Cardiac muscle cell (in vitro differentiated cells and primary cell): ENCODE results near the gene MAD1L1. TPM values are rescaled to one million over a fixed set of nuclear protein-coding genes. Genes with fewer than 3 reads are reported as not detected.
"Not testable (repeated sequence)": the region's sequence is repeated elsewhere in the genome, so short reads cannot be mapped to it uniquely, and the experiment has no call there.

ENCODE experiments used
- DNase-seq, 2 donors: peaks; one replicate each; pipeline versions ENCODE4 v3.0.0 to v3.0.0-alpha.2; 2010 to 2017; ENCODE audit warnings: low read depth in 1 of 2, low spot score in 1 of 2
- H3K27ac ChIP-seq: fragments of 200-600 bp; sonication (generic); 2 replicates; pipeline ENCODE4 v1.5.1; 2016
- H3K27me3 ChIP-seq: fragments of 200-600 bp; sonication (generic); 2 replicates; pipeline ENCODE4 v1.6.0; 2016; ENCODE audit warnings: control low read depth
- H3K36me3 ChIP-seq: fragments of 200-600 bp; sonication (generic); 2 replicates; pipeline ENCODE4 v1.5.1; 2016; ENCODE audit warnings: control low read depth
- H3K4me1 ChIP-seq: fragments of 200-600 bp; sonication (generic); 2 replicates; pipeline ENCODE4 v1.8.1; 2017; ENCODE audit warnings: low read depth, mild to moderate bottlenecking, mixed run types
- H3K4me3 ChIP-seq: fragments of 200-600 bp; sonication (generic); 2 replicates; pipeline ENCODE4 v1.5.1; 2016; ENCODE audit warnings: mild to moderate bottlenecking
- H3K9me3 ChIP-seq: fragments of 200-600 bp; sonication (generic); 2 replicates; pipeline ENCODE4 v1.5.1; 2017; ENCODE audit warnings: low read depth, mild to moderate bottlenecking, control low read depth
- CTCF ChIP-seq: IDR thresholded peaks from 2 replicates; pipeline ENCODE4 v1.5.1; 2012; ENCODE audit warnings: low read depth, mild to moderate bottlenecking, low read length
- polyA plus RNA-seq: library from polyadenylated mRNA; unstranded; fragments of >200 nt; fragmentation: Nextera tagmentation; extraction: Ambion mirVana; gene quantifications from 2 replicates; pipeline ENCODE4 v1.2.1, GENCODE V29; 2016
- total RNA-seq: library from RNA; depleted of rRNA; stranded (reverse); fragments of >200 nt; gene quantifications from 2 replicates; pipeline ENCODE4 v1.2.3, GENCODE V29; 2016

Gene MAD1L1
- total and polyA plus RNA-seq, 2 experiments from 2014 or later, result 38.3 to 56.2 TPM

- Histone ChIP-seq H3K36me3 (no peaks in the 10 kb centered on the region), H3K4me3 (no peak overlapping the region), H3K27ac (no peak overlapping the region), H3K27me3 (no peaks in the 10 kb centered on the region), H3K4me1 (no peaks in the 10 kb centered on the region), H3K9me3 (no peaks in the 10 kb centered on the region)
- TF ChIP-seq CTCF, result no peak
- no peak for DNase-seq
These were observed 38.7 kb upstream of the MAD1L1 start for GRCh38 chr7:2271273-2272026.

- TF ChIP-seq CTCF, result no peak
- Histone ChIP-seq H3K4me1 (no peaks in the 10 kb centered on the region), H3K9me3 (no peaks in the 10 kb centered on the region), H3K36me3 (no peaks in the 10 kb centered on the region), H3K27ac (no peak overlapping the region), H3K27me3 (no peaks in the 10 kb centered on the region), H3K4me3 (no peak overlapping the region)
- DNase-seq, result no peak
These were observed 37.8 kb upstream of the MAD1L1 start for GRCh38 chr7:2270495-2270894.

- DNase-seq, result no peak
- H3K27me3 ChIP-seq, result no peaks in the 10 kb centered on the region
- H3K4me3 ChIP-seq, result no peak overlapping the region
- no peak overlapping the region for H3K27ac ChIP-seq
- no peaks in the 10 kb centered on the region for H3K9me3 ChIP-seq
- no peaks in the 10 kb centered on the region for H3K4me1 ChIP-seq
- no peak for TF ChIP-seq CTCF
- H3K36me3 ChIP-seq, result no peaks in the 10 kb centered on the region
These were observed 37.3 kb upstream of the MAD1L1 start for GRCh38 chr7:2269991-2270460.

GRCh38 chr7:2269089-2269990, 36.6 kb upstream of the MAD1L1 start:
- H3K4me3 ChIP-seq, DNase-seq, H3K27me3 ChIP-seq, H3K36me3 ChIP-seq, H3K4me1 ChIP-seq, H3K27ac ChIP-seq, H3K9me3 ChIP-seq: not testable (repeated sequence)

GRCh38 chr7:2266911-2267310, 34.2 kb upstream of the MAD1L1 start:
- no peak for DNase-seq

More at GRCh38 chr7:2266911-2267310, 34.2 kb upstream of the MAD1L1 start:
- Histone ChIP-seq H3K27ac (no peak overlapping the region), H3K27me3 (no peaks in the 10 kb centered on the region), H3K36me3 (no peaks in the 10 kb centered on the region), H3K4me1 (no peaks in the 10 kb centered on the region), H3K9me3 (no peaks in the 10 kb centered on the region), H3K4me3 (no peak overlapping the region)
- no peak for TF ChIP-seq CTCF
